ENCODE measurements around the gene HMGN3. TPM values are rescaled to one million over a fixed set of nuclear protein-coding genes. Genes with fewer than 3 reads are reported as not detected.

The HMGN3 gene
- total RNA-seq, 1 experiment from 2014 or later = 183 TPM

DNA sequence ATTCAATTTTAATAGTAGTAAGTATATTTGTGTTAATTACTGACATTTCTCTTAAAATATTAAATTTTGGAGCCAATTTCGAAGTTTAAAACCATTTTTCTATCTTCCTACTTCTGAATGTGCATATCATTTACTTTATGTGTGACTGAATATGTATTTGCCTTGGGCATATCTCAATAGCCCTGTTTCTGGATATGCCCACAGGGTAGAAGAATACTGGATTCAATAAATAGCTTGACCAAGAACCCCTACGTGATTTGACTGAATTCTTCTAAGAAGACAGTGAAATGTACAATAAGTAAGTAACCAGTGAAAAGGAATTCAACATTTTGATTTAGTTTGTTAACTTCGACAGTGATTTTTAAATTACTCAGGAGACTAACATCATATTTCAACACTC, 7.8 kb downstream of the HMGN3 start:
- Histone ChIP-seq H2AK5ac (ENCODE audit: insufficient read length, low read length) (no peak overlapping the region), H2BK120ac (ENCODE audit: low read depth, low read length, poor library complexity, severe bottlenecking) (no peak overlapping the region), H2BK20ac (ENCODE audit: low read depth, low read length, poor library complexity, severe bottlenecking) (no peak overlapping the region), H3K23ac (ENCODE audit: insufficient read length, low read depth, low read length) (no peak overlapping the region), H3K27me3 (ENCODE audit: insufficient read depth, low read length) (no peaks in the 10 kb centered on the region), H3K4me2 (ENCODE audit: insufficient read depth, insufficient read length, low read length) (no peak overlapping the region), H2AFZ (ENCODE audit: low read length) (no peak overlapping the region), H3K4me1 (ENCODE audit: insufficient read depth, low read length) (no peaks in the 10 kb centered on the region), H4K20me1 (ENCODE audit: control insufficient read depth, insufficient read depth, insufficient read length) (no peaks in the 10 kb centered on the region), H2BK5ac (ENCODE audit: insufficient read length, low read length) (no peak overlapping the region), H2BK12ac (ENCODE audit: insufficient read length, low read depth, low read length) (no peak overlapping the region), H3K79me1 (ENCODE audit: insufficient read depth, low read depth, low read length, poor library complexity, severe bottlenecking) (peaks cover 4% of the 10 kb centered on the region), H3K9me3 (ENCODE audit: control insufficient read depth, low read depth, low read length) (no peaks in the 10 kb centered on the region), H3K4ac (ENCODE audit: low read depth, low read length) (no peak overlapping the region), H2BK15ac (ENCODE audit: low read depth, low read length) (no peak overlapping the region), H4K5ac (ENCODE audit: insufficient read length, low read depth, low read length) (no peak overlapping the region), H3K27ac (ENCODE audit: insufficient read length, low read depth, low read length) (no peak overlapping the region), H3K56ac (ENCODE audit: insufficient read length, low read depth, low read length) (no peak overlapping the region), H4K91ac (ENCODE audit: insufficient read length, low read depth, low read length) (no peak overlapping the region), H3K23me2 (ENCODE audit: insufficient read length, low read depth, low read length, poor library complexity, severe bottlenecking) (no peaks in the 10 kb centered on the region), H3T11ph (ENCODE audit: low read length) (no peak overlapping the region), H3K18ac (ENCODE audit: insufficient read length, low read depth, low read length) (no peak overlapping the region), H3K9ac (ENCODE audit: extremely low read depth, insufficient read length, low read length) (no peak overlapping the region), H3K14ac (ENCODE audit: insufficient read depth, low read length) (no peak overlapping the region), H3K79me2 (ENCODE audit: insufficient read depth, low read length) (peaks cover 14% of the 10 kb centered on the region; the same call in 1 of the 2 replicates), H4K8ac (replicated peaks; ENCODE audit: insufficient read length, low read depth, low read length) (no peak overlapping the region)
- Mint-ChIP-seq H3K4me3 (no peak overlapping the region), H3K27ac (no peak overlapping the region), H3K4me1 (peaks cover 12 to 22% of the 10 kb centered on the region in 2 experiments; a peak in 3 of 4 replicates), H3K27me3 (ENCODE audit: low read depth) (no peaks in the 10 kb centered on the region), H3K36me3 (ENCODE audit: insufficient read depth in 1 of 3, low read depth in 3 of 3) (peaks cover 0 to 12% (median 4%) of the 10 kb centered on the region in 3 experiments; a peak in 4 of 7 replicates), H3K9me3 (no peaks in the 10 kb centered on the region)
- WGBS (ENCODE audit: extremely low coverage, insufficient read length, low lambda C conversion rate) = no CpG with 5 or more reads among the region's 3 CpGs
- DNase-seq = no peak
- TF ChIP-seq, protein P1, sequence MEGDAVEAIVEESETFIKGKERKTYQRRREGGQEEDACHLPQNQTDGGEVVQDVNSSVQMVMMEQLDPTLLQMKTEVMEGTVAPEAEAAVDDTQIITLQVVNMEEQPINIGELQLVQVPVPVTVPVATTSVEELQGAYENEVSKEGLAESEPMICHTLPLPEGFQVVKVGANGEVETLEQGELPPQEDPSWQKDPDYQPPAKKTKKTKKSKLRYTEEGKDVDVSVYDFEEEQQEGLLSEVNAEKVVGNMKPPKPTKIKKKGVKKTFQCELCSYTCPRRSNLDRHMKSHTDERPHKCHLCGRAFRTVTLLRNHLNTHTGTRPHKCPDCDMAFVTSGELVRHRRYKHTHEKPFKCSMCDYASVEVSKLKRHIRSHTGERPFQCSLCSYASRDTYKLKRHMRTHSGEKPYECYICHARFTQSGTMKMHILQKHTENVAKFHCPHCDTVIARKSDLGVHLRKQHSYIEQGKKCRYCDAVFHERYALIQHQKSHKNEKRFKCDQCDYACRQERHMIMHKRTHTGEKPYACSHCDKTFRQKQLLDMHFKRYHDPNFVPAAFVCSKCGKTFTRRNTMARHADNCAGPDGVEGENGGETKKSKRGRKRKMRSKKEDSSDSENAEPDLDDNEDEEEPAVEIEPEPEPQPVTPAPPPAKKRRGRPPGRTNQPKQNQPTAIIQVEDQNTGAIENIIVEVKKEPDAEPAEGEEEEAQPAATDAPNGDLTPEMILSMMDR (conservative IDR thresholded peaks at IDR 0.05) = no peak

Data from H9 (cell line).